ENCODE measurements around the gene RARB.

Gene RARB

DNA sequence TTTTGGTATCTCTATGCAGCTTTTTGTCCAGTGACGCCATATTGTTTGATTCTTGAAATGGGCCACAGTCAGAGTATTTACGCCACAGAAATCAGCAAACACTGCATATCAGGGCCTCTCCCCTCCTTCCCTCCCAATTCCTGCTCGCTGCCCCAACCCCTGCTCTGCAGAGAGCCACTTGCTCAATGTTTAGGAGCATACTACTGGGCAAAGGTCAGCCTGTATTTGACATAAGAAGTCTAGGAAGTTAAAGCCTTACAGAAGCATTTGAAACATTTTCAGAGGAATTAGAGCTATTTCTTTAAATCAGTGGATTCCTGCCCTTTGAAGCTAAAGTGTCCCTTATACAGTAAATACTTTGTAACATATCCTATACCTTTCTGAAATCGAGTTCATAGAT, 17.4 kb upstream of the RARB start:
- no peak overlapping the region for H3K4me3 ChIP-seq (ENCODE audit: low read length)
- no peak for TF ChIP-seq ZNF274 (IDR thresholded peaks at IDR 0.05; ENCODE audit: low read depth, low read length)

DNA sequence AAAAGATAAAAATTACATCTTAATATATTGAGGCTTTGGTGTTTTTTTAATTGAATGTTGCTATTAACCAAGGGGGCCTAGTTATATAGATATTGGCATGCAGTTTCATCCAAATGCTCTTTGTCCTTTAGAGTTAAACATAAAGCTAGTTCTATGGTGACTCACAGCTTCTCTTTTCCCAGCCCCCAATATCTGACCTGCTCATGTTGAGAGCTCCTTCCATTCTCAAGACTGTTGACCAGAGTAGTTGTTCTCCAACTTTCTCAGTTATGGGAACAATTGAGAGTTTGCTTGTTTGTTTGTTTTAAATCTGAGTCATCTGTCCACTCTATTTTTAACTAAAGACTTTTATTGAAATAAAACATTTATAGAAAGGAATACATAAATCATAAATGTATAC, 15.8 kb upstream of the RARB start:
- no peak overlapping the region for H3K4me3 ChIP-seq (ENCODE audit: low read length)
- TF ChIP-seq ZNF274 (IDR thresholded peaks at IDR 0.05; ENCODE audit: low read depth, low read length), result no peak

DNA sequence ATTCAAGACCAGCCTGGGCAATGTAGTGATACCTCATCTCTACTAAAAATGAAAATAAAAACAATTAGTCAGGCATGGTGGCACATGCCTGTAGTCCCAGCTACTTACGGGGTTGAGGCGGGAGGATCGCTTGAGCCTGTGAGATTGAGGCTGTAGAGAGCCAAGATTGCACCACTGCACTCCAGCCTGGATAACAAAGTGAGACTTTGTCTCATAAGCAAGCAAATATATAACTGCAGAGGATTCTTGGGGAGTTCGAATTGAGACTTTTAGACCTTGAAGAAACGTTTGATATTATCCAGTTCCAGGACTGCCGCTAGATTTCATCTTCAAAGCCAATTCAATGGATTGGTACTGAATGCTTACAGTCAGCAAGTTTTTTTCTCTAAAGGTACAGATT, 11.9 kb upstream of the RARB start:
- no peak for TF ChIP-seq ZNF274 (IDR thresholded peaks at IDR 0.05; ENCODE audit: low read depth, low read length)
- H3K4me3 ChIP-seq (ENCODE audit: low read length), result no peak overlapping the region

DNA sequence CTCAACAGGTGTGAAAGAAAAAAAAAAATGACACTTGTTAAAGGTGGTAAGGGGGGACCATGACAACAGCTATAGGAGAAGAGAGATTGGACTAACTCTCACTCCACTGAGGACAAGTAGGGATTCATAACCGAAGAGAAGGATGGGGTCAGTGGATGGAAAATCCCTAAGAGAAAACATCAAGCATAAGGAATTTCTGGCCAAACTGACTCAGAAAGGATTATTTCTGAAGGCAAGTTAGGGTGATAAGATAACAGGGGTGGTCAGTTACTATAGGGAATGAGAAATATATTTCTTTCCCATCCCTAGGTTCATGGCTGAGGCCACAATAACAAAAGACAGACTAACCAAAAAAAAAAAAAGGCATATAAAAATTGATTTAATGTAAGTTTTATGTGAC, 9.5 kb upstream of the RARB start:
- TF ChIP-seq ZNF274 (IDR thresholded peaks at IDR 0.05; ENCODE audit: low read depth, low read length), result no peak
- H3K4me3 ChIP-seq (ENCODE audit: low read length), result no peak overlapping the region

DNA sequence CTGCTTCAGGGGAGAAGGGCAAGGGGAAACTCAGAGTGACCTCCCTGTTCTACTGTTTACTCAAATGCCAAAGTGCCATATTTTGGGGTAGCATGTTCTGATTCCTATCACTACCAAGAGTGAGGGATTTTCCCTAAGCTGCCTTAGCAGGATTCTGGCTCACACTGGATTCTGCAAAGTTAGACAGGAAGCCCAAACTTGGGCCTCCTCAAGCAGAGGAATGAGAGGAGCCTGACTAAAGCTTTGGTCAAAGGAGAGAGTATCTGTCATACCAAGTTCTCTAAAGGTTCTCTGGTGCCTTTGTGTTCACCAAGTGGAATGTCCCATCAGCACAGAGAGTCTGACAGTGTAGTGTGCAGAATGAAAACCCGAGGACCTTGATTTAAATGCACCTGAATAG, 8.8 kb upstream of the RARB start:
- no peak overlapping the region for H3K4me3 ChIP-seq (ENCODE audit: low read length)
- TF ChIP-seq ZNF274 (IDR thresholded peaks at IDR 0.05; ENCODE audit: low read depth, low read length), result no peak

DNA sequence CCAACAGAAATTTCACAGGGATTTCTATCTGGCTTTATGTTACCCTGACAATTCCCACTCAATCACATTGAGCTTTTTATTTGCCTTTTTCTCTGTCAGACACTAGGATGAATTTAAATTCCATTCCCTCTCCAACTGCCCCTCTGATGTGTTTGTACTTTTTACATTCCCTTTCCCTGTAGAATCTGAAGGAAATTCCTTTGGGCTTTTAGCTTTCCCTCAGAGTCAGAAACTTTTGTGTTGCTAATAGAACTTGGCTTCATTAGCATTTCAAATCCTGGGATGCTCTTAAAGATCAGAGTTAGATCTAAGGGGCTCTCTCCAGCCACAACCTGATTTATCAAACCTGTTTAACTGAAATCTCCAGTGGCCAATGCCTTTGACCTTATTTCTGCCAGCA, 7.9 kb upstream of the RARB start:
- no peak for TF ChIP-seq ZNF274 (IDR thresholded peaks at IDR 0.05; ENCODE audit: low read depth, low read length)
- H3K4me3 ChIP-seq (ENCODE audit: low read length), result no peak overlapping the region

DNA sequence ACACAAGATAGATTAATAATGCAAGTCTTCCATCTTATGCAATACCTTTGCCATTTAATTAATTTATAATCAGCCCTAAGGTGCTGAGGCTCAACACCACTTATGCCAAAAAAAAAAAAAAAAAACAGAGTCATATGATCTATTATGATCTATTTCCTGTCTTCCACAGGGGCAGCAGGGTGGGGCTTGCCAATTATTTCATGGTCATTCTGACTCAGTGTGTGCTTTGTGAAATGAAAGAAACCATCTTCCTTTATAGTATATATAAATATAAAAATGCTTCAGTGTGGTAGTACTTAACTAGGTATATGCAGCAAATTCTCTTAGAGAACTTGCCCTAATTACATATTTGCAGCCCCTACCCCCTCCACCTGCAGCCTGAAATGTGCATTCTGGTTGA, 7.2 kb upstream of the RARB start:
- TF ChIP-seq ZNF274 (IDR thresholded peaks at IDR 0.05; ENCODE audit: low read depth, low read length), result no peak
- H3K4me3 ChIP-seq (ENCODE audit: low read length), result no peak overlapping the region

DNA sequence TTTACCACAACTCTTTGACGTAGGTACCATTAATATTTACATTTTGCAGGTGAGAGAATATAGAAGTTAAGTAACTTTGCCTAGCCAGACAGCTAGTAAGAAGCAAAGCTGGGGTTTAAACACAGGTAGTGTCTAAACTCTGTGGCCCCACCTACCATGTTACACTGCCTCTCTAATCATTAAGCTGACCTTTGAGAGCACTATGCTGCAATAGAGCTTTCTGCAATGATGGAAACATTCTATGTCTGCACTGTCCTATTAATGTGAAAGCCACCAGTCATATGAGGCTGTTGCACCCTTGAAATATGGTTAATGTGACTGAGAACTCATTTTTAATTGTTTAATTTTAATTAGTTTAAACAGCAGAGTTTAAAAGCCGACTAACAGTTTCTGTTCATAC, 6.3 kb upstream of the RARB start:
- TF ChIP-seq ZNF274 (IDR thresholded peaks at IDR 0.05; ENCODE audit: low read depth, low read length), result no peak
- H3K4me3 ChIP-seq (ENCODE audit: low read length), result no peak overlapping the region

DNA sequence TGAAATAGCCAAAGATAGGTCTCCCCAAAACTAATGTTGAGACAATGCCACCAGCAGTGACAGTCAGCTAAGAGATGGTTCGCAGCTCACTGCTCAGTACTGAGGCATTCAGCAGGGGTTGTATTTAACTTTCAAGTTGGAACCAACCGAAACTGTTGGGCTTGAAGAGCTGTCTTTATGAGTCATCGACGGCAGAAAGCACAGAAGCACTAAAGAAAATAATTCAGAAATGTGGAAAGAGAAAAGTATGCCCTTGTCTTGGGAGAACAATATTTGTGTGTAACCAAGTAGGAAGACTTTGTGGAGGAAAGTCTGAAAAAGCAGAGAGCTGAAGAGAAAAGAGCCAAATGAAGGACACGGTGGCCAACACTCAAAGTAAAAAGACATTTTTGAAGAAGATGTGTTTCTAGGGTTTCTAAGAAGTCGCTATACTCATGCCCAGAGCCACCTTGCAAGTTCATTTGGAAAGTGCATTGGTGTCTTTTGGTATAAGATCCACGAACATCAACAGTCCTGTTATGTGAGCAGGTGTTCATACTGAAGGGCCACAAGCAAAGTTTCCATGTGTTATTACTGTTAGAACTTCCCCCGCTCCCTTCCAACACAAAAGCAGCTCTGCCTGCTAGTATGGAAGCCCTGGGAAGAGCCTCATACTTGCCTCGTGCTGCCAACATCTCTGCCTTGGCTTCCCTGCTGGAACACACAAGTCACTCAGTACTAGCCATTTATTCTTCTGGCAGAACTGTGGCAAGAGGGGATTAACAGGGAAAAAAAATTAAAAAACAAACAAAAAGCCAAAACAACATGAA, 4.1 kb upstream of the RARB start:
- no peak overlapping the region for H3K4me3 ChIP-seq (ENCODE audit: low read length)
- TF ChIP-seq ZNF274 (IDR thresholded peaks at IDR 0.05; ENCODE audit: low read depth, low read length), result no peak

DNA sequence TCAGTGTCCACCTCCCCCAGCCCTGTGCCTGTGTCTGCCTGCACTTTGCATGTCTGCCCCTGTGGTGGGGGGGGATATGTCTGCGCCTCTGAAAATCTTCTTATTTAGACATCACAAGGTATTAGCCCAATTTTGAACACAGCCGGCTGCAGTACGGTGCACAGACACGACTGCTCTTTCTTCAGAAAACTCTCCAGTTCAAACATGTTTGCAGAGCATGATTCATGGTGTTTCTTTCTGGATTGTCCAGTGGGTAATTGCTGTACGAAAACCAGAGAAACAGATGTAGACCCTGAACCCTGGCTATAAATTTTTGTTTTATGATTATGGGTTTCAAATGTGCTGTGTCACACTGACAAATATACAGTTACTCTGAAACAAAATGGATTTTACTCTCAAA, 3.4 kb upstream of the RARB start:
- no peak overlapping the region for H3K4me3 ChIP-seq (ENCODE audit: low read length)
- no peak for TF ChIP-seq ZNF274 (IDR thresholded peaks at IDR 0.05; ENCODE audit: low read depth, low read length)

DNA sequence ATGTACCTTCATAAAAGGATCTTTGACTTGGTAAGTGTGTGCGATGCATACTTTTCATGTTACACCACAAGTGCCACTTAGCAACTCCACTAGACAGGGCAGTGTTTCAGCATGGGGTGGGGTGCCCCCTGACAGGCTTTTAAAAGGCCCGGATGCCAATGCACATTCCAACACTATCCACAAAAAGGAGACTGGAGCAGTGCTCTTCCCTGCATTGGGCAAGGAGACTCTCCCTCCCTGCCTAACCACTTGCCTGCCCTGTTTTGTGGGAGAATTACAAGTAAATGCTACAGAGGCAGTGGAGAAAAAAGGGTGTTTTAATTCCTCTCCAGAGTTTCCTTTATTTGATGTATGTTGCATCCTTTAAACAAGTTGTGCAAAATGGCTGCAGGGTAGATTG, 1.7 kb upstream of the RARB start:
- TF ChIP-seq ZNF274 (IDR thresholded peaks at IDR 0.05; ENCODE audit: low read depth, low read length), result no peak
- H3K4me3 ChIP-seq (ENCODE audit: low read length), result no peak overlapping the region

DNA sequence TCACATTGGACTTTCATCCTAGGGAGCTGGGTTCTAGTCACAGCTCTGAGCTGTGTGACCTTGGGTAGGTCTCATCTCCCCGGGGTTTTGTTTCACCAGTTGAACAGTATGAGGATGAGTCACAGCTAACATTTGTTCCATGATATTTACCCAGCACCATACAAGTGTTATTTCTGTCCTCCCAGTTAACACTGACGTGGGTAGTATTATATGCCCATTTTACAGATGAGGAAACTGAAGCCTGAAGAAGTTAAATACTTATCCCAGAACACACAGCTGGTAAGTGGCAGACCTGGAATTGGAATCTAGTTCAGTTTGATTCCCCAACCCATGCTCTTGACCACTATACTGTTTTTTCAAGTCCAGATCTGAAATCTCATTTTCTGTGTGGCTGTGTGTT, 908 bp upstream of the RARB start:
- no peak for TF ChIP-seq ZNF274 (IDR thresholded peaks at IDR 0.05; ENCODE audit: low read depth, low read length)
- no peak overlapping the region for H3K4me3 ChIP-seq (ENCODE audit: low read length)

DNA sequence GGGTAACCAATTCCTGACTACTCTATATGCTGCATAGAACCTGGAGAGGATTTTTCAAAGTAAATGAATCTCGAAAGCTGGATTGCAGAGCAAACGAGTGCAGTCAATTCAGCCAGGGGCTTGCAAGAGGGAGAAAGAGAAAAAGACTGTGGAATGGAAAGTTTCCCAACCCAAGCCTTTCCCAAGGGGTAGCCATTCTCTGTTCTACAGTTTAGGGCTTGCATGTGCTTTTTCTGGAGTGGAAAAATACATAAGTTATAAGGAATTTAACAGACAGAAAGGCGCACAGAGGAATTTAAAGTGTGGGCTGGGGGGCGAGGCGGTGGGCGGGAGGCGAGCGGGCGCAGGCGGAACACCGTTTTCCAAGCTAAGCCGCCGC, 511 bp upstream of the RARB start:
- H3K4me3 ChIP-seq (ENCODE audit: low read length), result no peak overlapping the region; the same call in 1 of the 2 replicates
- no peak for TF ChIP-seq ZNF274 (IDR thresholded peaks at IDR 0.05; ENCODE audit: low read depth, low read length)

DNA sequence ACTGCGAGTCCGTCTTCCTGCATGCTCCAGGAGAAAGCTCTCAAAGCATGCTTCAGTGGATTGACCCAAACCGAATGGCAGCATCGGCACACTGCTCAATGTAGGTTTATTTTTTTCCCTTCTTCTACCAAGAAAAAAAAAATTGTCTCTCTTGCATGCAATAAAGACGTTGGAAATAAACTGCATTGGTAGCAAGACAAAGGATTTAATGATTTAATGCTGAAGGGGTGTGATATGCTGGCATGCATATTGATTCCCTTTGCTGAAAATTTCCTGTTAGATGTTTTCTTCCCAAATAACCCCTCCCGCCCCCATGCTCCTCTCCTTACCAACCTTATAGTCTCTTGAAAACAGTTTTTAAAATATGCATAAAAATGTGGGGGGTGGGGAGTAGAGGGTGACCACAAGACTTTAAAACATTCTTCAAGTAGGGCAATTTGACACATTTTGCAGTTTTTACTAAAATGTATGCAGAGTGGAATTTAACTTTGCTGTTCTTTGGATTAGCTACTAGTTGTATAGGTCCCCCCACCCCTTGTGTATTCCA, 799 bp downstream of the RARB start:
- H3K4me3 ChIP-seq (ENCODE audit: low read length), result no peak overlapping the region
- no peak for TF ChIP-seq ZNF274 (IDR thresholded peaks at IDR 0.05; ENCODE audit: low read depth, low read length)

DNA sequence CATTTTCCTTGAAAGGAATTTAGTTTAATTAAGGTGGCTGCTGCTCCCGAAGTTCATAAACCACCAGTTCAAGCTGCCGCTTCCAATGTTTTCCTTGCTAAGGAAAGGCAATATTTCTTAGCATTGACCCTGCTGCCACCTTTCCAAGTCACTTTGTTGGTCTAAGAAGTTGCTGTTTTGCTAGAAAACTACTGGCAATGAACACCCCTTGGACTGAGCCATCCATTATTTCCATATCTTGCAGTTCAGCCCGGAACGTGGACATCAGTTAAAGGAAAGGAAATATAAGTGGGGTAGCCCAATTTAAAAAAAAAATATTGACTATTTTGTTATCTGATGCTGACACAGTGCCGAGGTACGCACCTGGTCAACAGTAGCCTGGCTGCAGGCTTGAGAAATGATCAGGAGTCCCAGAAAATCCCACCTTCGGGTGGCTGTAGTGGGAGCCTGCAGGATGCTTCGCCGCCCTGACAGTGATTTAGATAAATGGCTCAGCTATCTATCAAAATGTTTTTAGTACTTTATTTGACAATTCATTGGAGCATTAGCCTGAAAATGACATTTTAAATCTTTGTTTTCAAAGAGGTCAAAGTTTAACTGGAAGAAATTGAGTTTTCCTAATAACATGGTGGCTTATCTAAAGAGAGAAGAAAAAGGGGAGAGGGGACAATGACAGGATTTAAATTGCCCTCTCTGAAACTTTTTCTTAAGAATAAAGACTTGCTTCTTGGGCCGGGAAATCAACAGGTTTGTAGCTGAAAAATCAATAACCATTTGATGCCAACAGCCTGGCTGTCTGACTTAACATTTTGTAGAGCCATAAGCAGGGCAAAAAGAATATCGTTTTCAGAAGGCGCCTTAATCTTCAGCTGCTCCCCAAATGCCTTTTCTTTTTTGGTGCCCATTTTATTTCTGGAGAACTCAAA, 1.6 kb downstream of the RARB start:
- no peak for TF ChIP-seq ZNF274 (IDR thresholded peaks at IDR 0.05; ENCODE audit: low read depth, low read length)
- no peak overlapping the region for H3K4me3 ChIP-seq (ENCODE audit: low read length)

Measured in GM08714 (cell line).